ENCODE measurements around the gene GBX2.

GRCh38 chr2:236160366-236161081 is 7.7 kb downstream of the GBX2 start:
- no peak for TF ChIP-seq CTCF (IDR thresholded peaks at IDR 0.05 in 2 of 3, conservative IDR thresholded peaks at IDR 0.05 in 1 of 3; ENCODE audit: borderline replicate concordance in 1 of 3, insufficient read depth in 1 of 3, low read depth in 2 of 3, low read length in 2 of 3)
- no peak for TF ChIP-seq POLR2A (IDR thresholded peaks at IDR 0.05; ENCODE audit: borderline replicate concordance, extremely low read depth, insufficient read depth, insufficient read length)
- TF ChIP-seq, protein P1, sequence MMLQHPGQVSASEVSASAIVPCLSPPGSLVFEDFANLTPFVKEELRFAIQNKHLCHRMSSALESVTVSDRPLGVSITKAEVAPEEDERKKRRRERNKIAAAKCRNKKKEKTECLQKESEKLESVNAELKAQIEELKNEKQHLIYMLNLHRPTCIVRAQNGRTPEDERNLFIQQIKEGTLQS (IDR thresholded peaks at IDR 0.05): no peak
